ENCODE results near the gene MTHFR. TPM values are rescaled to one million over a fixed set of nuclear protein-coding genes. Genes with fewer than 3 reads are reported as not detected.

MTHFR gene
- total and polyA plus RNA-seq, 7 donors = 6.6 to 38.3 (median 24.2) TPM

DNA sequence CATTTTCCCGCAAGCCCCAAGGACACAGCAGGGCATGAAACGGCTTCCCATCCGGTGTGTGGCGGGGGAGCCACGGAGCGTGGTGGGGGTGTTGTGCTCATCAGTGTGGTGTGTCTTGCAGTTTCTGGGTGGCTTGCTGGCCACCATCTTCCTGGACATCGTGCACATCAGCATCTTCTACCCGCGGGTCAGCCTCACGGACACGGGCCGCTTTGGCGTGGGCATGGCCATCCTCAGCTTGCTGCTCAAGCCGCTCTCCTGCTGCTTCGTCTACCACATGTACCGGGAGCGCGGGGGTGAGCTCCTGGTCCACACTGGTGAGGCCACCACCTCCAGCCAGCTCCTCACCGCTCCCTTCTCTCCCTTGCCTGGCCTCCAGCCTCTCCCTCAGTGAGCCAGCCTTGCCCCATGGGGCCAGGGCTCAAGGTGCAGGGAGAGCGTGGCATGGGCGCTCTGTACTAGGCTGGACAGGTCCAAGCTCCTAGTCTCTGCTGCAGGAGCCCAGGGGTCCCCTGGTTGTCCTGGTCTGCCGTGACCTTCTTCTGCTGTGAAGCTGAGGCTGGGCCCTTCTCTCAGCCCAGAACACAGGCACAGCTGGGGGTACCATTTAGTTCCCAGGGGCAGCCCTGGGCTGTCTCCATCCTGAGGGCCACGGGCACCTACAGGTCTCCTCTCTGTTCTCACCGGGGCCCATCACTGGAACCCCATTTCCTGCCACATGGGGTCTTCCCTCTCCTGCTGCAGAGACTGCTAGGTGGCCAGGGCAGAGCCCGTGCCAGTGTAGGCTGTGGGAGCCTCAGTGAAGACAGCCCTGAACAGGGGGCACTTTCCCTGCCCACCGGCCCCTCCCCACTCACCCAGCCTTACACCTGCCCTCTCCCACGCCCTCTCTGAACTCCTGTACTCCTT lies 57.2 kb downstream of the MTHFR start:
- Histone ChIP-seq H3K9me3 (no peaks in the 10 kb centered on the region), H3K27me3 (no peaks in the 10 kb centered on the region), H3K4me1 (no peaks in the 10 kb centered on the region), H3K27ac (no peak overlapping the region), H3K4me3 (no peak overlapping the region), H3K36me3 (peaks cover 0 to 53% (median 4%) of the 10 kb centered on the region in 4 donors)
- 94 to 95% methylated on average over 27 of the region's 27 CpGs for WGBS, 2 donors
- intact Hi-C loops (cut with DNase I) = no loop called here
- TF ChIP-seq POLR2A (IDR thresholded peaks at IDR 0.05) = no peak
- TF ChIP-seq, protein P1, sequence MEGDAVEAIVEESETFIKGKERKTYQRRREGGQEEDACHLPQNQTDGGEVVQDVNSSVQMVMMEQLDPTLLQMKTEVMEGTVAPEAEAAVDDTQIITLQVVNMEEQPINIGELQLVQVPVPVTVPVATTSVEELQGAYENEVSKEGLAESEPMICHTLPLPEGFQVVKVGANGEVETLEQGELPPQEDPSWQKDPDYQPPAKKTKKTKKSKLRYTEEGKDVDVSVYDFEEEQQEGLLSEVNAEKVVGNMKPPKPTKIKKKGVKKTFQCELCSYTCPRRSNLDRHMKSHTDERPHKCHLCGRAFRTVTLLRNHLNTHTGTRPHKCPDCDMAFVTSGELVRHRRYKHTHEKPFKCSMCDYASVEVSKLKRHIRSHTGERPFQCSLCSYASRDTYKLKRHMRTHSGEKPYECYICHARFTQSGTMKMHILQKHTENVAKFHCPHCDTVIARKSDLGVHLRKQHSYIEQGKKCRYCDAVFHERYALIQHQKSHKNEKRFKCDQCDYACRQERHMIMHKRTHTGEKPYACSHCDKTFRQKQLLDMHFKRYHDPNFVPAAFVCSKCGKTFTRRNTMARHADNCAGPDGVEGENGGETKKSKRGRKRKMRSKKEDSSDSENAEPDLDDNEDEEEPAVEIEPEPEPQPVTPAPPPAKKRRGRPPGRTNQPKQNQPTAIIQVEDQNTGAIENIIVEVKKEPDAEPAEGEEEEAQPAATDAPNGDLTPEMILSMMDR (IDR thresholded peaks at IDR 0.05) = no peak
- TF ChIP-seq EP300 (IDR thresholded peaks at IDR 0.05) = no peak
- TF ChIP-seq POLR2AphosphoS5 (IDR thresholded peaks at IDR 0.05) = no peak
- DNase-seq = no peak

DNA sequence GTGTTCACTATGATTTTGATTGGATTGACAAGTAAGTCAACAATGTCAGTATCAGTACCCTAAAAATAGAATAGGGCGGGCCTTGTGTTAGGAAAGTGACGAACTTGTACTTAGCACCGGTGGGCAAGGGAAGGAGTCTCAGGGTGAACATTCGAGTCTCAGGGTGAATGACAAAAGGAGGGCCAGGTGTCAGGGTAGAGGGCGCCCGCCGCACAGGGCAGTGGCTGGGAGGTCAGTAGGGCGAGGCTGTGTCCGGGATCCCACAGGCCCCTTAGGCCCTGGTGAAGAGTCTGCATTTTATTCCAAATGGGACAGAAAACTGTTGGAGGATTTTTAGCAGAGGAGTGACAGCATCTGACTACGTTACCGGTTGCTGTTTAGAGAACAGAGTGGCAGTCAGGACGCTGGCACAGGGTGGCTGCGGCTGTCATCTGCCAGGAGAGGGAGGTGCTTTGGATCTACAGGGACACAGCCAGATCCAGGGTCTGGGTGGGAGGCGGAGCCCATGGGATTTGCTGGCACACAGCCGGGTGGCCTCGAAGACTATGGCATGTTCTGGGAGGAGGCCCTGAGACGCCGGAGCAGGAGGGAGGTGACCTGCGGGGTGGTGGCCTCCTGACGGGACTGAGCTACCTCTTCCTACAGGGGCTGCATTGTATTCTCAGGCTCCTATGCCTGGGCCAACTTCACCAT lies 58.8 kb downstream of the MTHFR start:
- Histone ChIP-seq H3K27ac (no peak overlapping the region), H3K4me3 (no peak overlapping the region), H3K36me3 (peaks cover 0 to 53% (median 4%) of the 10 kb centered on the region in 4 donors), H3K27me3 (no peaks in the 10 kb centered on the region), H3K9me3 (no peaks in the 10 kb centered on the region), H3K4me1 (peaks cover 0 to 6% (median 0%) of the 10 kb centered on the region in 4 donors)
- intact Hi-C loops (cut with DNase I) = no loop called here
- no peak for DNase-seq
- WGBS, 2 donors = 87 to 91% methylated on average over 20 of the region's 20 CpGs
- TF ChIP-seq, protein P1 (IDR thresholded peaks at IDR 0.05) = no peak
- TF ChIP-seq EP300 (IDR thresholded peaks at IDR 0.05) (no peak), POLR2A (IDR thresholded peaks at IDR 0.05) (no peak), POLR2AphosphoS5 (IDR thresholded peaks at IDR 0.05) (no peak)

DNA sequence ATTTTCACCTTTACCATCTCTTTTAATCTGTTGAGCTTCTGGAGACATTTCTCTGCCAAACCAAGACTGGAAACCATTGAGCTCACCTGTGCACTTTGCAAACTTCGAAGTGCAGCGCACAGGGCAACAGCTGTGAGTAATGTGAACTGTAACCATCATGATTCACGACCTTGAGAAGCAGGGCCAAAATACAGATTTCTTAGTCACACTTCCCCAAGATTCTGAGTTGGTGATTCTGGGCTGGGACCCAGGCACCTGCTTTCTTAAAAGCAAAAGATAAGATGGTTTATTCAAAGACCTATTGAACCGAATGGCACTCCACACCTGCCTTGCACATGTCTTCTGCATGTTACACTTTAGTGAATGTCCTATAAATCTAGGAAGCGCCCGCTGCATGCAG lies 59.7 kb downstream of the MTHFR start:
- Histone ChIP-seq H3K27ac (no peak overlapping the region), H3K36me3 (peaks cover 0 to 52% (median 4%) of the 10 kb centered on the region in 4 donors)

DNA sequence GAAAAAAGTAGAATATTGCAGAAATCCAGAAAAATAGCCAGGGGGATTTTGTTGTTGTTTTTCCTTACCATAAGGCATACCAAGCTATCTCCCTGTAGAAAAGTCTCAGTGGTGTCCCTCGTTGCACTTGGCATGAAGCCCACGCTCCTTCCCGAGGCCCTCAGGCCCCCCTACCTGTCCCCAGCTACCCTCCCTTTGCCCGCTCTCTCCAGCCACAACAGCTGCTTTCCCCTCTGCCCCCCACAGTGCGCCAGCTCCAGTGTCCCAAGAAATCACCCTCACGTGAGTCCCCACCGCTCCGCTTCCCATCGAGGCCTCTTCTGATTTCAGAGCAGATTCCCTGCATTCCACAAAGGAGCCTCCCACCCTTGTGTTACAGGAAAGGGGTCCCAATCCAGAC lies 61.5 kb downstream of the MTHFR start:
- no peaks in the 10 kb centered on the region for H3K9me3 ChIP-seq
- H3K27ac ChIP-seq = no peak overlapping the region
- no peak overlapping the region for H3K4me3 ChIP-seq
- peaks cover 0 to 34% (median 2%) of the 10 kb centered on the region in 4 donors for H3K36me3 ChIP-seq
- intact Hi-C loops (cut with DNase I) = no loop called here
- 84 to 87% methylated on average over 9 of the region's 9 CpGs for WGBS, 2 donors
- TF ChIP-seq, protein P1 (IDR thresholded peaks at IDR 0.05) = no peak
- no peak for TF ChIP-seq POLR2AphosphoS5 (IDR thresholded peaks at IDR 0.05)
- TF ChIP-seq POLR2A (IDR thresholded peaks at IDR 0.05) = no peak
- TF ChIP-seq EP300 (IDR thresholded peaks at IDR 0.05) = no peak
- peaks cover 0 to 6% (median 2%) of the 10 kb centered on the region in 4 donors for H3K4me1 ChIP-seq
- no peak for DNase-seq
- H3K27me3 ChIP-seq = no peaks in the 10 kb centered on the region

More for the DNA sequence above, 59.7 kb downstream of the MTHFR start:
- WGBS, 2 donors = 81 to 91% methylated on average over 6 of the region's 6 CpGs
- DNase-seq = no peak
- no peak for TF ChIP-seq EP300 (IDR thresholded peaks at IDR 0.05)
- no peak for TF ChIP-seq POLR2AphosphoS5 (IDR thresholded peaks at IDR 0.05)
- TF ChIP-seq, protein P1 (IDR thresholded peaks at IDR 0.05) = no peak
- TF ChIP-seq POLR2A (IDR thresholded peaks at IDR 0.05) = no peak
- no peaks in the 10 kb centered on the region for H3K27me3 ChIP-seq
- H3K4me3 ChIP-seq = no peak overlapping the region
- intact Hi-C loops (cut with DNase I) = no loop called here
- H3K9me3 ChIP-seq = no peaks in the 10 kb centered on the region
- H3K4me1 ChIP-seq = peaks cover 0 to 6% (median 0%) of the 10 kb centered on the region in 4 donors

All from sigmoid colon (tissue), 7 donors.